ENCODE measurements around the gene DDX5. TPM values are rescaled to one million over a fixed set of nuclear protein-coding genes. Genes with fewer than 3 reads are reported as not detected.
"Not testable (repeated sequence)": the region's sequence is repeated elsewhere in the genome, so short reads cannot be mapped to it uniquely, and the experiment has no call there.

The DDX5 gene
- total RNA-seq, 1 experiment from 2014 or later = 832 TPM

DNA sequence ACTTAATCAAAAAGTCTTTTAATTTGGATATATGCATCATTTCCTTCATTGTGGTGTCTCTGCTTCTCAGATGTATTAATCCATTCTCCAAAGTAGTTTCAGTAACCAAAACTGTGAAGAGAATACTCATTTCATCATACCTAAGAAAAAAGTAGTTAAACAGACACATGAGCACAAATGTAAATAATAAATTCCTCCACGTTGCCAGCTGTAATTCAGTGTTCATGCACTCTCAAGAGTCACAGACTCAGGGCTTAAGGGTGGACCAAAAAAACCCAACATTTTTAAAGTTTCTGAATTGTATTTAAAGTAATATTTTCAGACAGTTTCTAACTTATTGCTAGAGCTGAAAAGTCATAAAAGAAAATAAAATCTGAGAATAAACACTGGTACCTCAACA, 28.2 kb downstream of the DDX5 start:
- H3K36me3 Mint-ChIP-seq (ENCODE audit: insufficient read depth, unreplicated experiment) = peaks cover 37% of the 10 kb centered on the region
- POLR2A ChIA-PET = interaction anchor here (1.6 kb wide), 1 partner anchor 29 kb away, joined by 8 read pairs; the partner anchor contains the start of gene CEP95
- TF ChIP-seq, protein P1, sequence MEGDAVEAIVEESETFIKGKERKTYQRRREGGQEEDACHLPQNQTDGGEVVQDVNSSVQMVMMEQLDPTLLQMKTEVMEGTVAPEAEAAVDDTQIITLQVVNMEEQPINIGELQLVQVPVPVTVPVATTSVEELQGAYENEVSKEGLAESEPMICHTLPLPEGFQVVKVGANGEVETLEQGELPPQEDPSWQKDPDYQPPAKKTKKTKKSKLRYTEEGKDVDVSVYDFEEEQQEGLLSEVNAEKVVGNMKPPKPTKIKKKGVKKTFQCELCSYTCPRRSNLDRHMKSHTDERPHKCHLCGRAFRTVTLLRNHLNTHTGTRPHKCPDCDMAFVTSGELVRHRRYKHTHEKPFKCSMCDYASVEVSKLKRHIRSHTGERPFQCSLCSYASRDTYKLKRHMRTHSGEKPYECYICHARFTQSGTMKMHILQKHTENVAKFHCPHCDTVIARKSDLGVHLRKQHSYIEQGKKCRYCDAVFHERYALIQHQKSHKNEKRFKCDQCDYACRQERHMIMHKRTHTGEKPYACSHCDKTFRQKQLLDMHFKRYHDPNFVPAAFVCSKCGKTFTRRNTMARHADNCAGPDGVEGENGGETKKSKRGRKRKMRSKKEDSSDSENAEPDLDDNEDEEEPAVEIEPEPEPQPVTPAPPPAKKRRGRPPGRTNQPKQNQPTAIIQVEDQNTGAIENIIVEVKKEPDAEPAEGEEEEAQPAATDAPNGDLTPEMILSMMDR (IDR thresholded peaks at IDR 0.05; ENCODE audit: unreplicated experiment) = no peak
- CTCF ChIA-PET = interaction anchor here (0.6 to 1.2 kb wide), 4 partner anchors 10 to 487 kb away, joined by 3 to 5 read pairs (median 4); no protein-coding TSS in a partner anchor
- H3K4me1 Mint-ChIP-seq (ENCODE audit: insufficient read depth, unreplicated experiment) = no peaks in the 10 kb centered on the region
- BruUV-seq (replicated peaks) = no TSS peak
- no peak overlapping the region for H3K4me3 Mint-ChIP-seq (ENCODE audit: unreplicated experiment)
- H3K9me3 Mint-ChIP-seq (ENCODE audit: unreplicated experiment) = no peaks in the 10 kb centered on the region
- DNase-seq (ENCODE audit: unreplicated experiment) = no peak
- H3K27ac Mint-ChIP-seq (ENCODE audit: low read depth, unreplicated experiment) = no peak overlapping the region
- intact Hi-C loops (cut with micrococcal nuclease) = no loop called here
- no peaks in the 10 kb centered on the region for H3K27me3 Mint-ChIP-seq (ENCODE audit: insufficient read depth, unreplicated experiment)

DNA sequence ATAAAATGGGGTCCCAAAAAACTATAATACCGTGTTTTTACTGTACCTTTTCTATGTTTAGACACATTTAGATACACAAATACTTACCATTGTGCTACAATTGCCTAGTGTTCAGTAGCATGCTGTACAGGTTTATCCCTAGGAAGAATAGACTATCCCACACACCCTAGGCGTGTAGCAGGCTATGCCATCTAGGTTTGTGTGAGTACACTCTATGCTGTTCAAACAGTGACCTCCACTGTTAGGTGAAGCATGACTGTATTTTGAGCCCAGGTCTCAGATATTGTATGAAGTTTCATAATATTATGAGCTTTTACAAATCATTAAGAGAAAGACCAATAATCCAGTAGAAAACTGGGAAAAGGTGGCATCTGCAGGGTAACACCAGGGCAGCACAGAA, 33.5 kb downstream of the DDX5 start:
- intact Hi-C loops (cut with micrococcal nuclease) = no loop called here
- TF ChIP-seq, protein P1 (IDR thresholded peaks at IDR 0.05; ENCODE audit: unreplicated experiment) = no peak
- Mint-ChIP-seq H3K36me3 (ENCODE audit: insufficient read depth, unreplicated experiment) (peaks cover 15% of the 10 kb centered on the region), H3K27me3 (ENCODE audit: insufficient read depth, unreplicated experiment) (no peaks in the 10 kb centered on the region), H3K4me1 (ENCODE audit: insufficient read depth, unreplicated experiment) (no peaks in the 10 kb centered on the region), H3K9me3 (ENCODE audit: unreplicated experiment) (no peaks in the 10 kb centered on the region), H3K27ac (ENCODE audit: low read depth, unreplicated experiment) (no peak overlapping the region), H3K4me3 (ENCODE audit: unreplicated experiment) (no peak overlapping the region)
- no peak for DNase-seq (ENCODE audit: unreplicated experiment)
- CTCF ChIA-PET = no interaction called here
- BruUV-seq (replicated peaks) = no TSS peak
- POLR2A ChIA-PET = interaction anchor here (0.7 kb wide), 1 partner anchor 110 kb away, joined by 3 read pairs; no protein-coding TSS in a partner anchor

DNA sequence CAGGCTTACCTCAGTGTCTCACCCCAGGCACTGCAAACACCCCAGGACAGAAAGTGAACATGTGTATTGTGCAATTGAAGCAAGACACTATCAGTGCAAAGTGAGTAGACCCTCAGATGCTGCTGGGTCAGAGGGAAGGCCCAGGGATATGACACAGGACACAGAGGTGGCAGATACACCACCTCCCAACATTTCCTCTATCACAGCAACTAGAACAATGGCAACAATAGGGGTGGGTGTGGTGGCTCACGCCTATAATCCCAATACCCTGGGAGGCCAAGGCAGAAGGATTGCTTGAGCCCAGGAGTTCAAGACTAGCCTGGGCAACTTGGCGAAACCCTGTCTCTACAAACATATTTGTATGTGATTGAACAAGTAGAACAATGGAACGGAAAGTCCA, 34.6 kb downstream of the DDX5 start:
- intact Hi-C loops (cut with micrococcal nuclease) = no loop called here
- no peak overlapping the region for H3K27ac Mint-ChIP-seq (ENCODE audit: low read depth, unreplicated experiment)
- CTCF ChIA-PET = no interaction called here
- H3K27me3 Mint-ChIP-seq (ENCODE audit: insufficient read depth, unreplicated experiment) = no peaks in the 10 kb centered on the region
- H3K4me1 Mint-ChIP-seq (ENCODE audit: insufficient read depth, unreplicated experiment) = no peaks in the 10 kb centered on the region
- H3K9me3 Mint-ChIP-seq (ENCODE audit: unreplicated experiment) = no peaks in the 10 kb centered on the region
- peaks cover 8% of the 10 kb centered on the region for H3K36me3 Mint-ChIP-seq (ENCODE audit: insufficient read depth, unreplicated experiment)
- BruUV-seq (replicated peaks) = no TSS peak
- TF ChIP-seq, protein P1 (IDR thresholded peaks at IDR 0.05; ENCODE audit: unreplicated experiment) = no peak
- DNase-seq (ENCODE audit: unreplicated experiment) = no peak
- no peak overlapping the region for H3K4me3 Mint-ChIP-seq (ENCODE audit: unreplicated experiment)
- POLR2A ChIA-PET = no interaction called here

DNA sequence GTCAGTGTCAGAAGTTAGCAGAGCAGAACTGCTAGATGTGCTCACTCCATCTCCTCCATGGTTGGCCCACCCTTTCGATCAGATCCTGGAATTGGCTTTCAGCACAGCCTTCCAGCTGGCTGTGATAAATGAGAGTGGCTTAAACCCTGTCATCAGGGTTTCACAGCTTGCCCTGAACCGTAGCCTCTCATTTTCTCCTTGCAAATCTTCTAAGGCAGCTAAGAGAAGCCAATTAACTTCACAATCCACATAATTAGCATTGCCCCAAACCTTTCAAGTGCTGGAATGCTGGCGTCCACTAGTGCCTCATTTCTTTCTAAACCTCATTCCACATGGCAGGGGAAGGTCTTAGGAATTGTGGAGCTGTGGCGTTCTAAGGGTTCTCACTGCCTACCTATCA, 35.5 kb downstream of the DDX5 start:
- ChIA-PET POLR2A (no interaction called here), CTCF (interaction anchor here (0.6 kb wide), 1 partner anchor 420 kb away, joined by 4 read pairs; no protein-coding TSS in a partner anchor)
- intact Hi-C loops (cut with micrococcal nuclease) = no loop called here
- Mint-ChIP-seq H3K9me3 (ENCODE audit: unreplicated experiment) (no peaks in the 10 kb centered on the region), H3K27me3 (ENCODE audit: insufficient read depth, unreplicated experiment) (no peaks in the 10 kb centered on the region), H3K27ac (ENCODE audit: low read depth, unreplicated experiment) (no peak overlapping the region), H3K4me1 (ENCODE audit: insufficient read depth, unreplicated experiment) (no peaks in the 10 kb centered on the region), H3K36me3 (ENCODE audit: insufficient read depth, unreplicated experiment) (peaks cover 8% of the 10 kb centered on the region), H3K4me3 (ENCODE audit: unreplicated experiment) (no peak overlapping the region)
- BruUV-seq (replicated peaks) = no TSS peak
- TF ChIP-seq, protein P1 (IDR thresholded peaks at IDR 0.05; ENCODE audit: unreplicated experiment) = no peak
- no peak for DNase-seq (ENCODE audit: unreplicated experiment)

DNA sequence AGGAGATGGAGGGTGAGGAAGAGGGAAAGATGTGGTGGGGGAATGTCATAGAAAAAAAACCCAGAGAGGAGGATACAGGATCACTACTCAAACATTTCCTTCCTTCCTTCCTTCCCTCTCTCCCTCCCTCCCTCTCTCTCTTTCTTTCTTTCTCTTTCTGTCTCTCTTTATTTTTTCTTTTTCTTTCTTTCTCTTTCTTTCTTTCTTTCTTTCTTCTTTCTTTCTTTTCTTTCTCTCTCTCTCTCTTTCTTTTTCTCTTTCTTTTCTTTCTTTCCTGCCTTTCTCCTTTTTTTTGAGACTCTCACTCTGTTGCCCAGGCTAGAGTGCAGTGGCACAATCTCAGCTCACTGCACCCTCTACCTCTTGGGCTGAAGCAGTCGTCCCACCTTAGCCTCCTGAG, 39.3 kb downstream of the DDX5 start:
- H3K4me1 Mint-ChIP-seq (ENCODE audit: insufficient read depth, unreplicated experiment); H3K27ac Mint-ChIP-seq (ENCODE audit: low read depth, unreplicated experiment); CTCF ChIA-PET; H3K4me3 Mint-ChIP-seq (ENCODE audit: unreplicated experiment); intact Hi-C loops (cut with micrococcal nuclease); H3K36me3 Mint-ChIP-seq (ENCODE audit: insufficient read depth, unreplicated experiment); H3K27me3 Mint-ChIP-seq (ENCODE audit: insufficient read depth, unreplicated experiment); DNase-seq (ENCODE audit: unreplicated experiment); H3K9me3 Mint-ChIP-seq (ENCODE audit: unreplicated experiment); BruUV-seq (replicated peaks): not testable (repeated sequence)
- POLR2A ChIA-PET = interaction anchor here (1.1 kb wide), 1 partner anchor 18 kb away, joined by 3 read pairs; no protein-coding TSS in a partner anchor

Data from MCF 10A (cell line).